ENCODE measurements around the gene B3GNT5. TPM values are rescaled to one million over a fixed set of nuclear protein-coding genes. Genes with fewer than 3 reads are reported as not detected.
A peak's percentile ranks its signal among the peaks of the same experiment; 100 is the strongest.

Gene B3GNT5
- total RNA-seq, 1 experiment from 2014 or later = 7.7 TPM

DNA sequence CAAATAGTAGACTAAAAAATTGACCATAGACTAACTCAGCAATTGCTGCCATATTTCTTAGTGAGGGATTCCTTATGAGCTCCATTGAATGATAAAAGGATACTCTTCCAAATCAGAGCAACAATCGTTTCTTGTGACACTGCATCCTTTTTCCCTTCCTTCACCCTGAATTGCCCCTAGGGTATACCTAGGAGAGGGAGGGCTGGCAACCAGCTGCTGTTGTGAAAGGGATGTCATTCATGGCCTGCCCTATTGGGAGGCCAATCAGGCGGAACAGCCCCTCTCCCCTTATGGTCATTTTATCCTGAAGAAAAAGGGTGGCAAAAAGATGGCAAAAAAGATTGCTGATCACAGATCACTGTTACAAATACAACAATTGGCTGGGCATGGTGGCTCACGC, 26.3 kb downstream of the B3GNT5 start (continued):
- no peak for TF ChIP-seq E2F4 (CRISPR knock-in tag; IDR thresholded peaks at IDR 0.05; ENCODE audit: borderline replicate concordance, low read depth)

GRCh38 chr3:183281126-183281797, 28.2 kb downstream of the B3GNT5 start:
- ChIA-PET CTCF (interaction anchor here (0.5 to 1.9 kb wide), 2 partner anchors 101 to 114 kb away, joined by 3 to 7 read pairs; no protein-coding TSS in a partner anchor), POLR2A (interaction anchor here (0.7 to 0.8 kb wide), 3 partner anchors 27 to 1201 kb away, joined by 3 to 4 read pairs (median 4); no protein-coding TSS in a partner anchor)
- no peaks in the 10 kb centered on the region for H3K36me3 Mint-ChIP-seq
- H3K9me3 Mint-ChIP-seq = no peaks in the 10 kb centered on the region
- DNase-seq (ENCODE audit: low spot score) = no peak
- H3K4me1 Mint-ChIP-seq = peaks cover 7% of the 10 kb centered on the region
- TF ChIP-seq ZNF263 (CRISPR knock-in tag; IDR thresholded peaks at IDR 0.05; ENCODE audit: low read depth) (no peak), SMAD4 (CRISPR knock-in tag; IDR thresholded peaks at IDR 0.05) (no peak), AFF4 (CRISPR knock-in tag; IDR thresholded peaks at IDR 0.05; ENCODE audit: borderline replicate concordance) (no peak), ATF3 (CRISPR knock-in tag; conservative IDR thresholded peaks at IDR 0.05) (no peak), NFATC4 (CRISPR knock-in tag; IDR thresholded peaks at IDR 0.05) (no peak), KAT7 (CRISPR knock-in tag; IDR thresholded peaks at IDR 0.05; ENCODE audit: borderline replicate concordance) (no peak), ZNF219 (CRISPR knock-in tag; IDR thresholded peaks at IDR 0.05; ENCODE audit: borderline replicate concordance) (no peak), ZNF671 (CRISPR knock-in tag; IDR thresholded peaks at IDR 0.05) (no peak)
- TF ChIP-seq, protein P1, sequence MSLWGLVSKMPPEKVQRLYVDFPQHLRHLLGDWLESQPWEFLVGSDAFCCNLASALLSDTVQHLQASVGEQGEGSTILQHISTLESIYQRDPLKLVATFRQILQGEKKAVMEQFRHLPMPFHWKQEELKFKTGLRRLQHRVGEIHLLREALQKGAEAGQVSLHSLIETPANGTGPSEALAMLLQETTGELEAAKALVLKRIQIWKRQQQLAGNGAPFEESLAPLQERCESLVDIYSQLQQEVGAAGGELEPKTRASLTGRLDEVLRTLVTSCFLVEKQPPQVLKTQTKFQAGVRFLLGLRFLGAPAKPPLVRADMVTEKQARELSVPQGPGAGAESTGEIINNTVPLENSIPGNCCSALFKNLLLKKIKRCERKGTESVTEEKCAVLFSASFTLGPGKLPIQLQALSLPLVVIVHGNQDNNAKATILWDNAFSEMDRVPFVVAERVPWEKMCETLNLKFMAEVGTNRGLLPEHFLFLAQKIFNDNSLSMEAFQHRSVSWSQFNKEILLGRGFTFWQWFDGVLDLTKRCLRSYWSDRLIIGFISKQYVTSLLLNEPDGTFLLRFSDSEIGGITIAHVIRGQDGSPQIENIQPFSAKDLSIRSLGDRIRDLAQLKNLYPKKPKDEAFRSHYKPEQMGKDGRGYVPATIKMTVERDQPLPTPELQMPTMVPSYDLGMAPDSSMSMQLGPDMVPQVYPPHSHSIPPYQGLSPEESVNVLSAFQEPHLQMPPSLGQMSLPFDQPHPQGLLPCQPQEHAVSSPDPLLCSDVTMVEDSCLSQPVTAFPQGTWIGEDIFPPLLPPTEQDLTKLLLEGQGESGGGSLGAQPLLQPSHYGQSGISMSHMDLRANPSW (CRISPR knock-in tag; conservative IDR thresholded peaks at IDR 0.05; ENCODE audit: low read depth) = no peak
- no peaks in the 10 kb centered on the region for H3K27me3 Mint-ChIP-seq (ENCODE audit: low read depth)
- ATAC-seq = no peak
- no peak overlapping the region for H3K4me3 Mint-ChIP-seq
- H3K27ac Mint-ChIP-seq = peak overlapping the region; percentile 83

DNA sequence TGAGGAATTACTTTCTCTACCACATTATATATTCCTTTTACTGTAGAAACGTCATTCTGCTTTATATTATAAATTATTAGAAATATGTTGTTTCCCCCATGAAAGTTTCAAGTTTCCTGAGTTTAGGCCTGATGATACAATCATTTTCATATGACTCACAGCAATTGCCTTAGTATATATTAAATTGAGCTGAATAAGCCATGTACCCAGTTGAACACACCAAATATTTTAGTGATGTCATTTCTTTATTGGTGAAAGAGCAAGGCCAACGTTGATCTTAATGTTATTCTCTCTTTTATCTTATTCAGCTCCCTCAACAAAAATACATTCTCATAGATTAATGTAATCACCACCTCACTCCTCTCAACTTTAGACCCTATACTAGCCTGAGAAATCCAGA, 30.8 kb downstream of the B3GNT5 start:
- ChIA-PET POLR2A (interaction anchor here (1.1 kb wide), 1 partner anchor 19 kb away, joined by 3 read pairs; no protein-coding TSS in a partner anchor), CTCF (no interaction called here)
- Mint-ChIP-seq H3K9me3 (no peaks in the 10 kb centered on the region), H3K4me1 (peaks cover 7% of the 10 kb centered on the region), H3K36me3 (no peaks in the 10 kb centered on the region), H3K4me3 (no peak overlapping the region), H3K27me3 (ENCODE audit: low read depth) (no peaks in the 10 kb centered on the region), H3K27ac (no peak overlapping the region)
- TF ChIP-seq CREM (CRISPR knock-in tag; IDR thresholded peaks at IDR 0.05) (no peak), SMAD3 (CRISPR knock-in tag; IDR thresholded peaks at IDR 0.05; ENCODE audit: borderline replicate concordance) (no peak), SMAD4 (CRISPR knock-in tag; IDR thresholded peaks at IDR 0.05) (no peak), NFYB (CRISPR knock-in tag; conservative IDR thresholded peaks at IDR 0.05; ENCODE audit: low read depth) (no peak), ZNF671 (CRISPR knock-in tag; IDR thresholded peaks at IDR 0.05) (no peak), ZNF138 (CRISPR knock-in tag; conservative IDR thresholded peaks at IDR 0.05) (no peak), ELF4 (CRISPR knock-in tag; IDR thresholded peaks at IDR 0.05; ENCODE audit: low read depth) (no peak)
- no peak for ATAC-seq
- no peak for DNase-seq (ENCODE audit: low spot score)
